CD14-positive monocyte (primary cell): ENCODE results near the gene MB21D2. TPM values are rescaled to one million over a fixed set of nuclear protein-coding genes. Genes with fewer than 3 reads are reported as not detected.

Source experiments
- DNase-seq, 3 donors: peaks; one replicate each; pipeline ENCODE4 v3.0.0-alpha.2; 2011 to 2022
- H2AFZ ChIP-seq: 2 replicates; pipeline ENCODE4 v1.6.0; 2012; ENCODE audit warnings: mild to moderate bottlenecking, low read depth, low read length, inconsistent platforms; ENCODE audit not compliant: insufficient read depth, poor library complexity, severe bottlenecking
- H3K27ac ChIP-seq, 2 donors: 1 replicate in 1 of 2; 2 replicates in 1 of 2; pipeline ENCODE4 v1.5.1; 2012 to 2013; ENCODE audit warnings: low read length in 2 of 2, control low read depth in 1 of 2, inconsistent platforms in 1 of 2, low read depth in 1 of 2, mild to moderate bottlenecking in 1 of 2
- H3K27me3 ChIP-seq, 2 donors: one replicate each; pipeline versions ENCODE4 v1.6.0 to v1.6.1; 2011 to 2013; ENCODE audit warnings: low read length in 2 of 2; ENCODE audit not compliant: control insufficient read depth in 2 of 2, insufficient read depth in 2 of 2
- H3K36me3 ChIP-seq, 2 donors: replicated peaks in 1 of 2; 1 replicate in 1 of 2; 2 replicates in 1 of 2; pipeline versions ENCODE4 v1.5.1 to v1.6.1; 2012 to 2013; ENCODE audit warnings: low read length in 2 of 2, control low read depth in 1 of 2, inconsistent platforms in 1 of 2, mild to moderate bottlenecking in 1 of 2; ENCODE audit not compliant: insufficient read depth in 2 of 2, control insufficient read depth in 1 of 2
- H3K4me1 ChIP-seq, 2 donors: 1 replicate in 1 of 2; 2 replicates in 1 of 2; pipeline versions ENCODE4 v1.5.1 to v1.6.1; 2012 to 2013; ENCODE audit warnings: low read length in 2 of 2, control low read depth in 1 of 2, inconsistent platforms in 1 of 2, mild to moderate bottlenecking in 1 of 2, moderate library complexity in 1 of 2; ENCODE audit not compliant: insufficient read depth in 2 of 2, control insufficient read depth in 1 of 2
- H3K4me2 ChIP-seq: replicated peaks from 2 replicates; pipeline ENCODE3; 2012; ENCODE audit warnings: low read length, moderate library complexity, mild to moderate bottlenecking; ENCODE audit not compliant: poor library complexity, severe bottlenecking; ENCODE audit errors: extremely low read depth
- H3K4me3 ChIP-seq, 3 experiments: fragments of 200-600 bp in 1 of 3; sonication (generic) in 1 of 3; replicated peaks in 1 of 3; 1 replicate in 2 of 3; 2 replicates in 1 of 3; pipeline ENCODE4 v1.5.1; 2011 to 2013; ENCODE audit warnings: low read length in 3 of 3, mild to moderate bottlenecking in 3 of 3, control low read depth in 2 of 3, low read depth in 2 of 3, inconsistent platforms in 1 of 3, moderate library complexity in 1 of 3
- H3K79me2 ChIP-seq: 2 replicates; pipeline ENCODE4 v1.6.0; 2012; ENCODE audit warnings: mild to moderate bottlenecking, control low read depth, inconsistent platforms, low read length, moderate library complexity; ENCODE audit not compliant: insufficient read depth
- H3K9ac ChIP-seq: 2 replicates; pipeline ENCODE4 v1.6.0; 2017; ENCODE audit warnings: low read length, mild to moderate bottlenecking; ENCODE audit not compliant: insufficient read depth, poor library complexity, severe bottlenecking
- H3K9me3 ChIP-seq, 2 donors: replicated peaks in 1 of 2; 1 replicate in 1 of 2; 2 replicates in 1 of 2; pipeline versions ENCODE4 v1.5.1 to v1.6.1; 2012 to 2013; ENCODE audit warnings: low read length in 2 of 2, control low read depth in 1 of 2; ENCODE audit not compliant: control insufficient read depth in 1 of 2, insufficient read depth in 1 of 2
- H4K20me1 ChIP-seq: 2 replicates; pipeline ENCODE4 v1.6.0; 2012; ENCODE audit warnings: mild to moderate bottlenecking, low read length, control low read depth, moderate library complexity; ENCODE audit not compliant: insufficient read depth
- H3K27ac Mint-ChIP-seq, 7 donors: one replicate each; pipeline ENCODE4 v1.8.0; 2020; ENCODE audit warnings: mild to moderate bottlenecking in 7 of 7, mixed read lengths in 7 of 7, moderate library complexity in 6 of 7, inconsistent platforms in 2 of 7
- H3K27me3 Mint-ChIP-seq, 3 donors: one replicate each; pipeline ENCODE4 v1.8.0; 2021 to 2022; ENCODE audit warnings: low read depth in 3 of 3, mild to moderate bottlenecking in 3 of 3, mixed read lengths in 3 of 3, moderate library complexity in 3 of 3, inconsistent platforms in 1 of 3
- H3K36me3 Mint-ChIP-seq, 2 donors: one replicate each; pipeline ENCODE4 v1.8.0; 2020; ENCODE audit warnings: mixed read lengths in 2 of 2, inconsistent platforms in 1 of 2, mild to moderate bottlenecking in 1 of 2
- H3K4me1 Mint-ChIP-seq: one replicate; pipeline ENCODE4 v1.8.0; 2020; ENCODE audit warnings: mild to moderate bottlenecking, mixed read lengths
- H3K4me3 Mint-ChIP-seq, 2 donors: one replicate each; pipeline ENCODE4 v1.8.0; 2020; ENCODE audit warnings: mild to moderate bottlenecking in 2 of 2, mixed read lengths in 2 of 2, moderate library complexity in 1 of 2
- H3K9me3 Mint-ChIP-seq, 7 donors: one replicate each; pipeline ENCODE4 v1.8.0; 2020 to 2022; ENCODE audit warnings: mixed read lengths in 7 of 7, mild to moderate bottlenecking in 6 of 7, moderate library complexity in 6 of 7, inconsistent platforms in 2 of 7
- WGBS: methylation state at CpG from one replicate; pipeline ENCODE4 v1.1.5; 2013; ENCODE audit warnings: missing lambda C conversion rate; ENCODE audit not compliant: insufficient coverage; 5-methylcytosine and 5-hydroxymethylcytosine counted together
- intact Hi-C, 2 donors: fragments of 100-400 bp; cut with micrococcal nuclease; formaldehyde crosslinking; loops; one replicate each; pipeline versions ENCODE4 v1.15.0 to v1.15.1; 2023
- polyA plus RNA-seq, 3 donors: library from polyadenylated mRNA; depleted of rRNA in 1 of 3; unstranded in 2 of 3; stranded (reverse) in 1 of 3; fragments of 300-500 nt in 2 of 3; fragments of >200 nt in 1 of 3; fragmentation: Illumina TruSeq in 2 of 3; gene quantifications; 1 replicate in 2 of 3; 2 replicates in 1 of 3; pipeline ENCODE4 v1.2.3, GENCODE V29; 2012 to 2021
- TF ChIP-seq, protein P1 (sequence below): fragments of 200-600 bp; IDR thresholded peaks from one replicate; pipeline ENCODE4 v1.8.0; 2022; ENCODE audit warnings: antibody characterized with exemption, mild to moderate bottlenecking

MB21D2 gene
- polyA plus RNA-seq, 3 donors = 0.37 to 0.77 (median 0.59) TPM

- TF ChIP-seq, protein P1, sequence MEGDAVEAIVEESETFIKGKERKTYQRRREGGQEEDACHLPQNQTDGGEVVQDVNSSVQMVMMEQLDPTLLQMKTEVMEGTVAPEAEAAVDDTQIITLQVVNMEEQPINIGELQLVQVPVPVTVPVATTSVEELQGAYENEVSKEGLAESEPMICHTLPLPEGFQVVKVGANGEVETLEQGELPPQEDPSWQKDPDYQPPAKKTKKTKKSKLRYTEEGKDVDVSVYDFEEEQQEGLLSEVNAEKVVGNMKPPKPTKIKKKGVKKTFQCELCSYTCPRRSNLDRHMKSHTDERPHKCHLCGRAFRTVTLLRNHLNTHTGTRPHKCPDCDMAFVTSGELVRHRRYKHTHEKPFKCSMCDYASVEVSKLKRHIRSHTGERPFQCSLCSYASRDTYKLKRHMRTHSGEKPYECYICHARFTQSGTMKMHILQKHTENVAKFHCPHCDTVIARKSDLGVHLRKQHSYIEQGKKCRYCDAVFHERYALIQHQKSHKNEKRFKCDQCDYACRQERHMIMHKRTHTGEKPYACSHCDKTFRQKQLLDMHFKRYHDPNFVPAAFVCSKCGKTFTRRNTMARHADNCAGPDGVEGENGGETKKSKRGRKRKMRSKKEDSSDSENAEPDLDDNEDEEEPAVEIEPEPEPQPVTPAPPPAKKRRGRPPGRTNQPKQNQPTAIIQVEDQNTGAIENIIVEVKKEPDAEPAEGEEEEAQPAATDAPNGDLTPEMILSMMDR = no peak
- Histone ChIP-seq H3K36me3 (no peaks in the 10 kb centered on the region), H4K20me1 (no peaks in the 10 kb centered on the region), H3K9me3 (no peaks in the 10 kb centered on the region), H3K4me3 (no peak overlapping the region), H3K9ac (no peak overlapping the region), H3K4me2 (no peak overlapping the region), H3K4me1 (no peaks in the 10 kb centered on the region), H3K79me2 (no peaks in the 10 kb centered on the region), H3K27ac (no peak overlapping the region), H2AFZ (no peak overlapping the region), H3K27me3 (no peaks in the 10 kb centered on the region)
- no peak for DNase-seq
- peaks cover 0 to 3% (median 1%) of the 10 kb centered on the region in 7 donors for H3K9me3 Mint-ChIP-seq
- intact Hi-C loops = no loop called here
- H3K4me1 Mint-ChIP-seq = no peaks in the 10 kb centered on the region
- H3K36me3 Mint-ChIP-seq = no peaks in the 10 kb centered on the region
- H3K27me3 Mint-ChIP-seq = peaks cover under 1 to 7% (median 4%) of the 10 kb centered on the region in 3 donors
- no peak overlapping the region for H3K4me3 Mint-ChIP-seq
- no peak overlapping the region for H3K27ac Mint-ChIP-seq
- no CpG with 5 or more reads among the region's 8 CpGs for WGBS
These were observed 38.2 kb downstream of the MB21D2 start for GRCh38 chr3:192879346-192880031.

DNA sequence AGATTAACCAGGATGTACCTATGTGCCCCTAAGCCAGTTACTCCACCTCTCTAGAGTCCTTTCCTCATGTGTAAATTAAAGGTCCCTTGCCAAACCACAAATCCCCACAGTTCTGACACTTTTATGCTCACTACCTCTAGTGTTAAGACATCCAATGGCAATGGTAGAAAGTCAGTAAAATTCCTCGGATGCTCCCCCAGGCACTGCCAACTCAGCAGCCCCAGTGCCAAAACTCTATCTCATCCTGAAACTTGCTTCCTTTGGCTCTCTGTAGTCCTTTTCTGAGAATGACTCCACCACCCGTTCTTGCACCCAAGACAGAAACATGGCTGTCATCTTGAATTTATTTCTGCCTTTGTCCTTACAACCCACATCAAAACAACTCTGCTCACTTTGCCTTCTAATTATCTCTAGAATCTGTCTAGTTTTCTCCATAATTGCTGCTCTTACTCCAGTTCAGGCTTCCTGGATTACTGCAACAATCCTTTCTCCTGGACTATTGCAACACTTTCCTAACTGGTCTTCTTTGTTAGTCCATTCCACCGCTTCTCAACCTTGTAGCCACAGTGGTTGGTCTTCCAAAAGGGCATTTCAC lies 41.6 kb downstream of the MB21D2 start:
- no peaks in the 10 kb centered on the region for H3K79me2 ChIP-seq
- Mint-ChIP-seq H3K9me3 (peaks cover 0 to 8% (median 5%) of the 10 kb centered on the region in 7 donors), H3K27ac (no peak overlapping the region), H3K4me1 (no peaks in the 10 kb centered on the region), H3K27me3 (peaks cover 0 to 5% (median 4%) of the 10 kb centered on the region in 3 donors), H3K4me3 (no peak overlapping the region), H3K36me3 (no peaks in the 10 kb centered on the region)
- H3K4me3 ChIP-seq = no peak overlapping the region
- no peak overlapping the region for H3K4me2 ChIP-seq
- DNase-seq = no peak
- no peaks in the 10 kb centered on the region for H3K27me3 ChIP-seq
- TF ChIP-seq, protein P1 = no peak
- no peaks in the 10 kb centered on the region for H4K20me1 ChIP-seq
- H3K36me3 ChIP-seq = no peaks in the 10 kb centered on the region
- WGBS = 59% methylated on average over 3 of the region's 3 CpGs
- no peak overlapping the region for H3K27ac ChIP-seq
- no peaks in the 10 kb centered on the region for H3K9me3 ChIP-seq
- H3K4me1 ChIP-seq = no peaks in the 10 kb centered on the region
- intact Hi-C loops = no loop called here
- no peak overlapping the region for H3K9ac ChIP-seq
- H2AFZ ChIP-seq = no peak overlapping the region
